OCI-M2 (cell line): ENCODE results near the gene MEIOC.
"Not testable (repeated sequence)": the region's sequence is repeated elsewhere in the genome, so short reads cannot be mapped to it uniquely, and the experiment has no call there.

Source experiments
- DNase-seq: peaks from one replicate; lab custom pipeline; 2025; ENCODE audit not compliant: unreplicated experiment; lab: John Stamatoyannopoulos, UW

MEIOC gene

GRCh38 chr17:44655983-44656710, at the start of gene MEIOC:
Gene MEIOC (plus strand): TSS chr17:44656468. CDS start chr17:44656614, 146 bp downstream.
- no peak for DNase-seq

GRCh38 chr17:44606658-44607057, 49.6 kb upstream of the MEIOC start:
- no peak for DNase-seq

- DNase-seq, result no peak
Measured at GRCh38 chr17:44607836-44608690, 48.2 kb upstream of the MEIOC start.

GRCh38 chr17:44608727-44609435, 47.4 kb upstream of the MEIOC start:
- no peak for DNase-seq

- no peak for DNase-seq
Measured at GRCh38 chr17:44610331-44610730, 45.9 kb upstream of the MEIOC start.

- no peak for DNase-seq
Measured at GRCh38 chr17:44610871-44611270, 45.4 kb upstream of the MEIOC start.

- no peak for DNase-seq
Measured at GRCh38 chr17:44614862-44615261, 41.4 kb upstream of the MEIOC start.

- DNase-seq, result not testable (repeated sequence)
Measured at GRCh38 chr17:44618652-44619051, 37.6 kb upstream of the MEIOC start.

- DNase-seq, result no peak
Measured at GRCh38 chr17:44623070-44623725, 33.1 kb upstream of the MEIOC start.

GRCh38 chr17:44627513-44628242, 28.6 kb upstream of the MEIOC start:
- DNase-seq, result no peak

- no peak for DNase-seq
Measured at GRCh38 chr17:44628243-44629188, 27.8 kb upstream of the MEIOC start.

GRCh38 chr17:44629314-44629713, 27.0 kb upstream of the MEIOC start:
- no peak for DNase-seq

GRCh38 chr17:44630703-44631102, 25.6 kb upstream of the MEIOC start:
- DNase-seq, result no peak

- no peak for DNase-seq
Measured at GRCh38 chr17:44633998-44634397, 22.3 kb upstream of the MEIOC start.

- not testable (repeated sequence) for DNase-seq
Measured at GRCh38 chr17:44634401-44634800, 21.9 kb upstream of the MEIOC start.

- no peak for DNase-seq
Measured at GRCh38 chr17:44636562-44636961, 19.7 kb upstream of the MEIOC start.

GRCh38 chr17:44637066-44637465, 19.2 kb upstream of the MEIOC start:
- no peak for DNase-seq

GRCh38 chr17:44642834-44643233, 13.4 kb upstream of the MEIOC start:
- no peak for DNase-seq

GRCh38 chr17:44645341-44645740, 10.9 kb upstream of the MEIOC start:
- no peak for DNase-seq
